GM21786 (cell line): ENCODE data around the gene POTEB2.
"Not testable (repeated sequence)": the region's sequence is repeated elsewhere in the genome, so short reads cannot be mapped to it uniquely, and the experiment has no call there.

Source experiments
- ATAC-seq: cut with Tn5 transposase; IDR thresholded peaks from one replicate; pipeline ENCODE4 v1.9.1; 2021; ENCODE audit not compliant: unreplicated experiment

The POTEB2 gene

GRCh38 chr15:20866214-20866613 is at the start of gene POTEB2:
POTEB2 (minus strand) TSS chr15:20866314; CDS start chr15:20866281, 33 bp downstream.
- ATAC-seq = not testable (repeated sequence)

GRCh38 chr15:20879916-20880315 is 13.8 kb upstream of the POTEB2 start:
- not testable (repeated sequence) for ATAC-seq

GRCh38 chr15:20878464-20878863 is 12.3 kb upstream of the POTEB2 start:
- not testable (repeated sequence) for ATAC-seq

- not testable (repeated sequence) for ATAC-seq
These were observed 11.7 kb upstream of the POTEB2 start for GRCh38 chr15:20877819-20878218.
